Thoracic aorta (tissue), 2 donors: ENCODE data around the gene MOSPD2. TPM values are rescaled to one million over a fixed set of nuclear protein-coding genes. Genes with fewer than 3 reads are reported as not detected.

Experiments
- total RNA-seq, 2 donors: library from RNA; depleted of rRNA; stranded (reverse); fragments of >200 nt; gene quantifications; one replicate each; pipeline versions ENCODE4 v1.1.0 to v1.2.3, GENCODE V29; 2016

MOSPD2 gene
- total RNA-seq, 2 donors from 2014 or later = 19.4 to 55.5 TPM

Other genes starting within 250 kb of the MOSPD2 start
- gene FANCB, start 352 bp upstream of the MOSPD2 start, total RNA-seq = 1 to 10 TPM in 1 of 2 donors, under 1 TPM in 1; 0.41 to 1.8 TPM